CD4-positive, alpha-beta T cell treated with Interferon gamma for 1 hour (primary cell): ENCODE measurements around the gene AKAP12.
A peak's percentile ranks its signal among the peaks of the same experiment; 100 is the strongest.
"Not testable (repeated sequence)": the region's sequence is repeated elsewhere in the genome, so short reads cannot be mapped to it uniquely, and the experiment has no call there.

Experiments
- DNase-seq: peaks from one replicate; pipeline ENCODE4 v3.0.0-alpha.2; 2020

AKAP12 gene

DNA sequence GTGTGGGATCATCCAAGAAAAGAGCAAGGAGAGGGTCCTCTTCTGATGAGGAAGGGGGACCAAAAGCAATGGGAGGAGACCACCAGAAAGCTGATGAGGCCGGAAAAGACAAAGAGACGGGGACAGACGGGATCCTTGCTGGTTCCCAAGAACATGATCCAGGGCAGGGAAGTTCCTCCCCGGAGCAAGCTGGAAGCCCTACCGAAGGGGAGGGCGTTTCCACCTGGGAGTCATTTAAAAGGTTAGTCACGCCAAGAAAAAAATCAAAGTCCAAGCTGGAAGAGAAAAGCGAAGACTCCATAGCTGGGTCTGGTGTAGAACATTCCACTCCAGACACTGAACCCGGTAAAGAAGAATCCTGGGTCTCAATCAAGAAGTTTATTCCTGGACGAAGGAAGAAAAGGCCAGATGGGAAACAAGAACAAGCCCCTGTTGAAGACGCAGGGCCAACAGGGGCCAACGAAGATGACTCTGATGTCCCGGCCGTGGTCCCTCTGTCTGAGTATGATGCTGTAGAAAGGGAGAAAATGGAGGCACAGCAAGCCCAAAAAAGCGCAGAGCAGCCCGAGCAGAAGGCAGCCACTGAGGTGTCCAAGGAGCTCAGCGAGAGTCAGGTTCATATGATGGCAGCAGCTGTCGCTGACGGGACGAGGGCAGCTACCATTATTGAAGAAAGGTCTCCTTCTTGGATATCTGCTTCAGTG is 110.8 kb downstream of the AKAP12 start:
- DNase-seq: no peak

DNA sequence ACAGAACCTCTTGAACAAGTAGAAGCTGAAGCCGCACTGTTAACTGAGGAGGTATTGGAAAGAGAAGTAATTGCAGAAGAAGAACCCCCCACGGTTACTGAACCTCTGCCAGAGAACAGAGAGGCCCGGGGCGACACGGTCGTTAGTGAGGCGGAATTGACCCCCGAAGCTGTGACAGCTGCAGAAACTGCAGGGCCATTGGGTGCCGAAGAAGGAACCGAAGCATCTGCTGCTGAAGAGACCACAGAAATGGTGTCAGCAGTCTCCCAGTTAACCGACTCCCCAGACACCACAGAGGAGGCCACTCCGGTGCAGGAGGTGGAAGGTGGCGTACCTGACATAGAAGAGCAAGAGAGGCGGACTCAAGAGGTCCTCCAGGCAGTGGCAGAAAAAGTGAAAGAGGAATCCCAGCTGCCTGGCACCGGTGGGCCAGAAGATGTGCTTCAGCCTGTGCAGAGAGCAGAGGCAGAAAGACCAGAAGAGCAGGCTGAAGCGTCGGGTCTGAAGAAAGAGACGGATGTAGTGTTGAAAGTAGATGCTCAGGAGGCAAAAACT is 111.5 kb downstream of the AKAP12 start:
- DNase-seq: no peak

DNA sequence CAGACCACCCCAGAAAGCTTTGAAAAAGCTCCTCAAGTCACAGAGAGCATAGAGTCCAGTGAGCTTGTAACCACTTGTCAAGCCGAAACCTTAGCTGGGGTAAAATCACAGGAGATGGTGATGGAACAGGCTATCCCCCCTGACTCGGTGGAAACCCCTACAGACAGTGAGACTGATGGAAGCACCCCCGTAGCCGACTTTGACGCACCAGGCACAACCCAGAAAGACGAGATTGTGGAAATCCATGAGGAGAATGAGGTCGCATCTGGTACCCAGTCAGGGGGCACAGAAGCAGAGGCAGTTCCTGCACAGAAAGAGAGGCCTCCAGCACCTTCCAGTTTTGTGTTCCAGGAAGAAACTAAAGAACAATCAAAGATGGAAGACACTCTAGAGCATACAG is 112.0 kb downstream of the AKAP12 start:
- DNase-seq: no peak

- DNase-seq: no peak
These were observed 112.9 kb downstream of the AKAP12 start for GRCh38 chr6:151352410-151353396.

DNA sequence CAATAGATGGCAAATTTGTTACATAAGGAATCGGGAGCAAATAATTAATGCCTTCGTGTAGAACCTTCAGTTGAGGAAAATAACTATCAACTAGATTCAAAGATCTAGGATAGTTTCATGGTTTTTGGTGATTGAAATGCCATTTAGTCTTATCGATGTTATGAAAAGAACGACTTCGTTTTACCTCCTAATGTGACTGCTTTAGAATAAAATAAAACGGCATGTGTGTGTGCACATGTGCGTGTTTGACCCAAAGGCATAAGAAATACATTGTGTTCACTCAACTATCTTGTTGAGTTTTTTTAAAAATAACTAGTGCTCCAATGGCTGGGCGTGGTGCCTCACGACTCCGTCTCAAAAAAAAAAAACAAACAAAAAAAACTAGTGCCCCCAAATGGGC is 114.0 kb downstream of the AKAP12 start:
- DNase-seq: no peak

GRCh38 chr6:151356983-151357382 is 117.2 kb downstream of the AKAP12 start:
- DNase-seq: not testable (repeated sequence)

GRCh38 chr6:151357758-151358436 is 118.1 kb downstream of the AKAP12 start:
- no peak for DNase-seq

GRCh38 chr6:151358475-151358874 is 118.7 kb downstream of the AKAP12 start:
- no peak for DNase-seq

GRCh38 chr6:151359486-151359885 is 119.7 kb downstream of the AKAP12 start:
- no peak for DNase-seq

DNA sequence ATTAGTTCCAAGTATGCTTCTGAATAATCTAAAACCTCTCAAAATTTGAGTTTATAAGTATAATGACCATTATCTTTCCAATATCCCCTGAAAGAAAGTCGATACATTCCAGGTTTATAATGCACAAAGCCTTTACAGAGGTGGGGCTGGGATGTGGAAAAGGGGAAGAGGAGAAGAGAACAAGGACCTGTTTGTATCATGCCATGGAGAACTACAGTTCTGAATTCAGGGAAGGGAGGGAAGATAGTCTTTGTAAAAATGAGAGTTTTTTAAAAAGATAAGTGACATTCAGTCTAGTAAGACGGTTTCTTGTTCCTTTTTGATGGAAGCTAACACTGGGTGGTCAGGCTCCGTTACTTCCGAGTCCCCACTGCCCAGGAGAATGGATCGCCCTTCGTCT is 125.5 kb downstream of the AKAP12 start:
- DNase-seq: no peak

DNA sequence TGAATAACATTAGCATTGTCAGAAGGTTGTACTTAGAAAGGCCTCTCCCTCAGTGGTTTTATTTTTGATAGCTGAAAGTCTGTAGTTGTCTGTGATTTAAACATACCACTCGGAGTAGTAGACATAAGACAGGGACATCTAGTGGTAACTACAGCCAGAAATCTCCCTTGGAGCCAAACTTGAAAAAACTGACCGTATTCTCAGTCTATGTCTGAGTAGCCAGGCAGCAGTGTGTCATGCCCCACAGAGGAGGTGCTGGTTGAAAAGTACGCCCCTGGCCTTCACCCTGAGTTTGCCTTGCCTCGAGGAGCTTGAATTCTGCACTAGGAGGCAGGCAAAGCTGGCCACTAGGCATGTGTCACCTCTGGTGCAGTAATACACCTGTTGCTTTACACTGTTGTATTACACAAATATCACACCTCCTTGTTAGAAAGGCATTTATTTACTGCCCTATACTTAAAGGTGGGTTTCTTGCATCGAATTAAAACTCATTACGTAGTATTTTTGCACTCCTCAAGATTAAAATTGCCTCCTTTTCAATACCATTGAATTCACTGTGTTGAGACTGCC is 130.8 kb downstream of the AKAP12 start:
- no peak for DNase-seq

DNA sequence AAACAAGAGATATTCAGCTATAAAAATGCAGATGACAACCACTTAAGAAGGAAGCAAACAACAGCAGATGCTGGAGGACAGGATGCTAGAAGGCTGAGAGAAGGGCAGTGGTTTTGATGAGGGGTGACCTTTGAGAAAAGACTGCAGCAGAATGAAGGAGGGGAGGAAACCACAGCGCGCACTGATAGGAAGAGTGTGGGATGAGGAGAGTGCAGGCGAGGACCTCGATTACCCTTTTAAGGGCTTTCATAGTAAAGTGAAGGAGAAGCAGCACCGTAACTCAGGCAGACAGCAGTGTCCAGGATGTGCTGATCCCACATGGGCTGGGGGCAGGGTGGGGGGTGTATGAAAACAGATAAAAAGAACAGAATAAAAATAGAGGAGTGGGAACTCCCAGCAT is 132.4 kb downstream of the AKAP12 start:
- DNase-seq: no peak

DNA sequence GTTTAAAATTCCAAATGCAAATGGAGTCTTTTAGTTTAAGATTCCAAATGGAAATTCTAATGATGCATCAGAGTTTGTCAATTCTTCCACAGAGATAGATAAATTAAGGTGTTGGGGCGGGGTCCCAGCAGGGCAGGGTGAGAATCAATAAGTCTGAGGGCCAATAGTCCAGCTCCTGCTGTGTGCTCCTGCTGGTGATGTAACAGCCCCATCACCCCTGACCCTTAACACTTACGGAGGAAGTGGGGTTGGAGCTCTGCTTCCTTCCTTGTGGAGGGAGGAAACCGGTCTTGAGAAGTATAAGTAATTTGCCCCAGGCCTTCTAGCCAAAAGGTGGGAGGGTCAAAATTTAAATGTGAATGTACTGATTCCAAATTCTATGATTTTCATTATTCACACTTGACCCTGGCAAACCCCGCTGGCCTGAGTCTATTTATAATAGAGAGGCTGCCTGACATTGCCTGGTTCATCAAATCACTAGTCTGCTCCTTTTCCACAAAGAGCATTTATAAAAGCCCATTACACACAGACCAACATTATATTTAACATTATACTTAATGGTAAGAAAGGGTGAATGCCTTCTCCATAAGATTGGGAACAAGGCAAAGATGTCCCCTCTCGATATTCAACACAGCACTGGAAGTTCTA is 134.4 kb downstream of the AKAP12 start:
- DNase-seq: no peak

DNA sequence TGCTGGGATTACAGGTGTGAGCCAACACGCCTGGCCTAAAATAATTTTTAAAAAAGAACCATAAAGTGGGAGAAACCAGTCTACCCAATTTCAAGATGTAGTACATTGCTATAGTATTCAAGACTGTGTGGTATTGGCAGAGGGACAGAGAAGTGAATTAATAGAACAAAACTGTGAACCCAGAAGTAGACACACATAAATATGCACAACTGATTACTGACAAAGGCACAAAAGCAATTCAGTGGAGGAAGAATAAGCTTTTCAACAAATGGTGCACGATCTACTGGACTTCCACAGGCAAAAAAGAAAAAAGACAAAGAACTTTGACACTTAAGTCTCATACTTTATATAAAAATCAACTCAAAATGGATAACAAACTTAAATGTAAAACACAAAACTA is 136.1 kb downstream of the AKAP12 start:
- no peak for DNase-seq

- DNase-seq: no peak
These were observed 136.7 kb downstream of the AKAP12 start for GRCh38 chr6:151376440-151376839.

DNA sequence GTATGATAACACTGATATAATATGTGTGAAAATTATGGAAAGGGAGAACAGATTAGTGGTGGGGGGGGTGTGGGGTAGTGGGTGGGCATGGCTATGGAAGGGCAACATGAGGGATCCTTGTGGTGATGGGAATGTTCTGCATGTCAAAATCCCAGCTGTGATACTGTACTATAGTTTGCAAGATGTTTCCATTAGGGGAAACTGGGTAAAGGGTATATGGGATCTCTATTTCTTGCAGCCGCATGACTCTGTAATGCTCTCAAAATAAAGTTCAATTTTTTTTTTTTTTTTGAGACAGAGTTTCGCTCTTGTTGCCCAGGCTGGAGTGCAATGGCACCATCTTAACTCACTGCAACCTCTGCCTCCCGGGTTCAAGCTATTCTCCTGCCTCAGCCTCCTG is 137.3 kb downstream of the AKAP12 start:
- no peak for DNase-seq

- peak; percentile 21 for DNase-seq
These were observed 140.4 kb downstream of the AKAP12 start for GRCh38 chr6:151379933-151380847.

DNA sequence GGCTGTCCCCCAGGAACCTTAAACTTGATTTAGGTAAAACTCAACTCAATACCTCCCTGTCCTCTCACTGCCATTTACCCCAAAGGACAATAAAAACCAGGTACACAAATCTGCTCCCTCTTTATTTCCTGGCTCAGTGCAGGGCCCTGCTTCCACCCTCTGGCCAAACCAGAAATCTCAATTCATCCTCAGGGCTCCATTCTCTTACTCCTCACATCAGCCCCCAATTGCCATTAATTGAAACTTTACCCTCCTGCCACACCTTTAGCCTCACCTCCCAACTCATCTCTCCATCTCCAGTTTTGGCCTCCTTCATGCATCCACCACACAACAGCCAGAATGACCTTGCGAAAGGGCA is 141.1 kb downstream of the AKAP12 start:
- no peak for DNase-seq

DNA sequence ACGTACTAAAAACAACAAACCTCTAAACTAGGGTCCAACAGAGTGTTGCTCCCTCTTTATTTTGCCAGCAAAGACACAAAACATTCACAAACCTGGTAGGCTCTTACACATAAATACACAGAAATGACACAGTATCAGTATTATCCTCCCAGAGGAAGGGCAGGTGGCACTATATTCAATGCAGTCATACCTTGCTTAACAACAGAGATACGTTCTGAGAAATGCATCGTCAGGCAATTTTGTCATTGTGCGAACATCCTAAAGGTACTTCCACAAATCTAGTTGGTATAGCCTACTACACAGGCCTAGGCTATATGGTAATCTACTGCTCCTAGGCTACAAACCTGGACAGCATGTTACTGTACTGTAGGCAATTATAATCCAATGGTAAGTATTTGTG is 142.0 kb downstream of the AKAP12 start:
- DNase-seq: no peak

DNA sequence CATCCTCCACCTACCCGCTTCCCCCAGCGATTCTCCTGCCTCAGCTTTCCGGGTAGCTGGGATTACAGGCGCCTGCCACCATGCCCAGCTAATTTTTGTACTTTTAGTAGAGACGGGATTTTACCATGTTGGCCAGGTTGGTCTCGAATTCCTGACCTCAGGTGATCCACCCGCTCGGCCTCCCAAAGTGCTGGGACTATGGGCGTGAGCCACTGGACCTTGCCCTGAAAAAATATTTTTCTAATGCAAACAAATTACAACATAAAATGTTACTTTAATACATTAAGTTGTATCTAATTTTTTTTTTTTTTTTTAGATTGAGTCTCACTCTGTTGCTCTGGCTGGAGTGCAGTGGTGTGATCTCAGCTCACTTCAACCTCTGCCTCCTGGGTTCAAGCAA is 142.9 kb downstream of the AKAP12 start:
- not testable (repeated sequence) for DNase-seq

- no peak for DNase-seq
These were observed 144.4 kb downstream of the AKAP12 start for GRCh38 chr6:151384151-151384550.
